ENCODE data around the gene PPP3R2.

- TF ChIP-seq CTCF (IDR thresholded peaks at IDR 0.05; ENCODE audit: extremely low read depth in 1 of 2, insufficient read depth in 1 of 2, low read depth in 1 of 2, low read length in 2 of 2) (no peak), MAX (IDR thresholded peaks at IDR 0.05; ENCODE audit: insufficient read depth, insufficient read length) (no peak)
Observed at GRCh38 chr9:101620452-101620851, 25.7 kb upstream of the PPP3R2 start.
